HG03571 (cell line): ENCODE data around the gene GNG4.
"Not testable (repeated sequence)": the region's sequence is repeated elsewhere in the genome, so short reads cannot be mapped to it uniquely, and the experiment has no call there.

Experiments
- ATAC-seq: cut with Tn5 transposase; IDR thresholded peaks from one replicate; pipeline ENCODE4 v1.9.1; 2021; ENCODE audit not compliant: unreplicated experiment

The GNG4 gene

DNA sequence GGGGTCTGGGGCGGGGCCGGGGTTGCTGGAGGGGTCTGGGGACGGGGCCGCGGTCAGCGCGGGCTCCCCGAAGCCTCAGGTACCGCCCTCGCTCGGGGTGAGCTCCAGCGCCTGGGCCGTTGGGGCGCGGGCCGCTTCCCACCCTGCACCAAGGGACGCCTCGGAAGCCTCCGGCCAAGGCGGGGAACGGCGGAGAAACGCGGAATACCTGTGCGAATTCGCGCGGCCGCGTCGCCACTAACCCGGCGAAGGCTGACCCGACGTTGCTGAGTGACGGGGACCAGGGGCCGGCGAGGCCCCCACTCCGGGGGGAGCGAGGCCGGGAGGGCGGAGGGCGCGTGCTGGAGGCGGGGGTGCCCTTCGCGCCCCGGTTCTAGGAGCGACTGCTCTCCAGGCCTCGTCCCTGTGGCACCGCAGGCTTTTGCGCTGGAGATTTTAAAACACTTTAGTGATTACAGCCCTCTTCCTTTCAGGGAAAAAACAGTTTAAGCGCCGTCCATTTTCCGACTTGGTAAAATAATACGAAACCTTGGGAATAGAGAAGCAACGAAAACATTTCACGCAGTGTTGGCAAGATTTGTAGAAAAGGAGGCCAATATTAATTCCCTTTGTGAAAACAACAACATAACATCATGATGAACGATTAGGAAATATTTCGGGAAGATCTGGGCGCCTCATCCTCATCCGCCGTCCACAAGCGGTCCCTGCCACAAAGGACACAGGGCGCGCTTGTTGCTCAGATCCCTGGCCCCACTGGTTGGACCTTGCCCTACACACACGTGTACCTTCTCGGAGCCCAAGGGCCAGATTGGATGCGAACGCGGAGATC, 971 bp upstream of the GNG4 start:
- ATAC-seq: no peak

- ATAC-seq: no peak
These were observed 623 bp downstream of the GNG4 start for GRCh38 chr1:235648954-235649367.

GRCh38 chr1:235648407-235648907, 1.1 kb downstream of the GNG4 start:
- ATAC-seq: no peak

GRCh38 chr1:235647537-235647936, 2.0 kb downstream of the GNG4 start:
- not testable (repeated sequence) for ATAC-seq

GRCh38 chr1:235646463-235646862, 3.1 kb downstream of the GNG4 start:
- no peak for ATAC-seq

- ATAC-seq: no peak
These were observed 4.8 kb downstream of the GNG4 start for GRCh38 chr1:235644693-235645305.

DNA sequence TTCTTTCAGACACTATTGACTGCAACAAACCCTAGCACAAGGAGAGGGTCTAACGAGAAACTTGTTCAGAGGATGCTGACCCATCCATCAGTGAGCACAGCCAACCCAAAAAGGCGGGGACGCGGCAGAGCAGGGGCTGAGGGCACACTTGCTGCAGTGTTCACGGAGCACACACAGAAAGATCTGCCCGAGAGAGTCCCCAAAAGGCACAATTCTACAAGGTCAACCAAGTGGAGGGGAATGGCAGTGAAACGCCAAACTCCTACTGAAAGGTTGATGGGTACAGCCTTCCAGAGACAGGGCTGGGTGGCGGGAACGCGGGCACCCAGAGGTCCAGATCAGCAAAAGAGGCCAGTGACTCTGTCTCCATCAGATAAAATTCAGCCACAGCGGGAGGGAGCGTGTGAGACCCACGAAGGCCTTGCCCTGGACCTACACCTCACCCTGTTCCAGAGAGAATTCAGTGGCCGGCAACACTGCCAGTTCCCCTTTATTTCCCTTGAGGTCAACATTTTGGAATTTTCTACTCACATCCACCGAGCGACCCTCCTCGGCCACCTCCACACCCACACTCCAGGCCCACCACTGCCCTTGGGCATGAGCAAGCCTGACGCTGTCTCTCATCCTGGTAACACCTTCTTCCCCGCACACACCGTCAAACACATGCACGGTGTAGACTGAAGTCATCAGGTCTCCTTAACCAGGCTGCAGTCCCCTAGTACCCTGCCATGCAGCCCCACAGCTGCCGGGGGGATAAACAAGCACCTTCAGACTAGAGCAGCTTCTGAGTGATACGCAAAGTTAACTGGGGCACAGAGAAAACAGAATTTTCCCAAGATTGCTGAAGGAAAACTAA, 5.5 kb downstream of the GNG4 start:
- ATAC-seq: no peak

DNA sequence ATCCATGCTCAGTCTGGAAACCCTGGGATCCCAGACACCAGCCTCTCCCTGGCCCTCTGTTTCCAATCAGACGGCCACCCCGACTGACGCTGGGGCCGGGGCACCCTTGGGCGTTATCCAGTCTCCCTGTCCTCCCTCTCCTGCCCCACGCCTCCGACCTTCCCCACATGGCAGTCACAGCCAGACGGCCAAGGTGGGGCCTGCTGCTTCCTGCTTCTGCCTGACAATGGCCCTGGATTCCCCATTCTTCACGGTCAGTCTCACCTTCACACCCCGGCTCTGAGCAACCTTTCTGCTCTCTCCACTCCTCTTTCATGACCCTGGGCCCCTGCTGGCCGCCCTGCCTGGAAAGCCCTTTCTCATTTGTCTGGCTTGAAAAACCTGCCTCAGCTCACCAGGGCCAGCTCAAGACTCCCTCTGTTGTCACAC, 6.6 kb downstream of the GNG4 start:
- ATAC-seq: no peak

DNA sequence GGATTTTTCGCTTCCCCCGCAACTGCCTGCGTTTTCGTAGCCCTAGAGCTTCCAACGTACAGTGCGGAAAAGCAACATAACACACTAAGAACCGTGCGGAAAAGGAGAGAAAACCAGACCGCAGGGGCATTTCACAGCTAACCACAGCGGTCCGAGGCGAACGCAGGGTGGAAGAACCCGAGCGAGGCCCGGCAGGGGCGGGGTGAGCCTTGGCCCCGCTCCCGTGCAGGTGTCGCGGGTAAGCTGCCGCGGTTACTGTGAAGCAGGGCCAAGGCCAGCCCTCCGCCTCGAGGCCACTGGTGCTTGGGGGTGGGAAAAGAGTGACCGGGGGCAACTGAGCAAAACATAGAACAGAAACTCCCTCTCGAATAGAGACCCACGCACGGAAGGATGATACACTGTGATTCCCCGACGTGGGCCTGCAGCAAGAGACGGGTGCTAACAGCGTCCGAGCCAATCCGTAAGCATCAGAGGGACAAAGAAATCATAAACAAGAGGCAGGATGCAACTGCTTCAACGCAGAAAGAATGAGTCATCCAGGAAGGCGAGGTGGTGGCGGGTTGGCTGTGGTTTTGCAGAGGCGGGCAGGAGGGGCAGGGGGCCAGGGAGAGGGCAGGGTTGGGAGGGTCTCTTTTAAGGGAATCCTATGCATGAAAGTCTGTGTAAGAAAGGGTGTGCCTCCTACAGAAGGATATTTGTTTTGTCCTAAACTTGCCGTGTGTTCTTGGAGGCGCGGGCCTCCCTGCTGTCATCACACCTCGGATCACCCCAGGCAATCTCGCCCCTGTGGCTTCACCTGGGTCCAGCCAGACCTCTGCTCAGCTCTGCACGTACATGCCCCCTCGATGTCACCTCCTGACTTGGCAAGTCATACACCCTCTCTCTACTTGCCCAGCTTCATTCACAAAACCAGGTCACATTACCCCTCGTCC, 7.3 kb downstream of the GNG4 start:
- ATAC-seq: peak; percentile 62

- no peak for ATAC-seq
These were observed 9.0 kb downstream of the GNG4 start for GRCh38 chr1:235640580-235640979.

DNA sequence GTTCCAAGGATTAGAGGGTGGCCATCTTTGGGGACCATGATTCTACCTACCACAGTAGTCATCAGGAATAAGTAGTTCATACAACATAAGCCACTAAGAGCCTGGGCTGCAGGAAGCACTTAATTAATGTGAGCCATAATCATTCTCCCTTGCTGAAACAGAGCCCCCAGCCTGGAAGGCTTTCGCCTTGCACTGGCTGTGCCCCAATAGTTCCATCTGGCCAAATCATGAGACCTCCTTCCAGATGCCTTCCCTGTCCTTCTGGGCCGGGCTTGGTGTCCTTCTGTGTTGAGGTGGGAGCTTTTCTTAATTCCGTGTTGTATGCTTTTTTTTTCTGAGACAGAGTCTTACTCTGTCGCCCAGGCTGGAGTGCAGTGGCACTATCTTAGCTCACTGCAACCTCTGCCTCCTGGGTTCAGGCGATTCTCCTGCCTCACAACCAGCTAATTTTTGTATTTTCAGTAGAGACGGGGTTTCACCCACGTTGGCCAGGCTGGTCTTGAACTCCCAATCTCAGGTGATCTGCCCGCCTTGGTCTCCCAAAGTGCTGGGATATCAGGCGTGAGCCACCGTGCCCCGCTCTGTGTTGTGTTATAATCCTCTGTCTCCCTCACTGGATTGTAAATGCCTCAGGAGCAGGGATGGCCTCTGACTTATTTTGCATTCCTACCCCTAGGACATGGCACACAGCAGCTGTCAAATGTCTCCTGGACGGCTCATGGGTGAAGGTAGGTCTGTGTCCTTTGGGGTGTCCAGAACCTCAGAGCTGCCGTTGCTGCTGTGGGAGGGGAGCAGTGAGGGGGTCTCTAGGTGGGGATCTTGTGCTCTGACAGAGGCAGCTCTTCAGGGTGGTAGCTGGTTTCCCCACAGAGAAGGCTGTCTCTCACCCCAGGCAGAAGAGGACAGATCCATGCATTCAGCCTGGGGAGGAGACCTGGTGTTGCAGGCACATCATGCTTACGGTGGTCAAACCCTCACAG, 10.1 kb downstream of the GNG4 start:
- no peak for ATAC-seq

DNA sequence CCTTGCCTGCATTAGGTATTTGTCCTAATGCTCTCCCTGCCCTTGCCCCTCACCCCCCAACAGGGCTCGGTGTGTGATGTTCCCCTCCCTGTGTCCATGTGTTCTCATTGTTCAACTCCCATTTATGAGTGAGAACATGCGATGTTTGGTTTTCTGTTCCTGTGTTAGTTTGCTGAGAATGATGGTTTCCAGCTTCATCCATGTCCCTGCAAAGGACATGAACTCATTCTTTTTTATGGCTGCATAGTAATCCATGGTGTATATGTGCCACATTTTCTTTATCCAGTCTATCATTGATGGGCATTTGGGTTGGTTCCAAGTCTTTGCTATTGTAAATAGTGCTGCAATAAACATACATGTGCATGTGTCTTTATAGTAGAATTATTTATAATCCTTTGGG, 11.0 kb downstream of the GNG4 start:
- not testable (repeated sequence) for ATAC-seq

DNA sequence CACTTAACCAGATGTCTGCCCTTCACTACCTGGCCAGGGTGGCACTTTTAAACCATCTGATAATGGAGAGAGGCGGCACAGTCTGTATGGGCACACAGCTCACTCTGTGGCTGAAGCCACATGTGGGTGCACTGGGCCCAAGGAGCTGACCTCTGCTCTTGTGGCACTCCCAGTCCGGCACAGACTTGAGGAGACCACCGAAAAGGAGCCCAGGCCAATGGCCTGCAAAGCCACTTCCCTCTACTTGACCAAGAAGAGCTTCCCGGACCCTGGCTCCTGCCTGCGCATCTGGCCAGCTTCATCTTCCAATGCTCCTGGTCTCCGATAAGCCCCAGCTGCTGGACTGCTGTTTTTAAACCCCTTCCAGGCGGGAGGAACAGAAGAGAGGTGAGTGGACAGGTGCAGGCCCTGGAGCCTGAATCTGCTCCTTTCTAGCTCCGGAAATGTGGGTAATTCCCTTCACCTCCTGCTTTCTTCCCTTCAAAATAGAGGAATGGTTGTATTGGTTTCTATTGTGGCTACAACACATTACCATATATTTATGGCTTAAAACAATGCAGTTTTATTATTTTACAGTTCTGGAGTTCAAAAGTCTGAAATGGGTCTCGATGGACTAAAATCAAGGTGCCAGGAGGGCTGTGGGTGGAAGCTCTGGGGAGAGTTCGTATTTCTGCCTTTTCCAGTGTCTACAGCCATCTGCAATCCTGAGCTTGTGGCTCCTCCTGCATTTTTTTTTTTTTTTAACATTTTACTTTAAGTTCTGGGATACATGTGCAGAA, 11.6 kb downstream of the GNG4 start:
- no peak for ATAC-seq

- ATAC-seq: no peak
These were observed 13.5 kb downstream of the GNG4 start for GRCh38 chr1:235635938-235636662.

DNA sequence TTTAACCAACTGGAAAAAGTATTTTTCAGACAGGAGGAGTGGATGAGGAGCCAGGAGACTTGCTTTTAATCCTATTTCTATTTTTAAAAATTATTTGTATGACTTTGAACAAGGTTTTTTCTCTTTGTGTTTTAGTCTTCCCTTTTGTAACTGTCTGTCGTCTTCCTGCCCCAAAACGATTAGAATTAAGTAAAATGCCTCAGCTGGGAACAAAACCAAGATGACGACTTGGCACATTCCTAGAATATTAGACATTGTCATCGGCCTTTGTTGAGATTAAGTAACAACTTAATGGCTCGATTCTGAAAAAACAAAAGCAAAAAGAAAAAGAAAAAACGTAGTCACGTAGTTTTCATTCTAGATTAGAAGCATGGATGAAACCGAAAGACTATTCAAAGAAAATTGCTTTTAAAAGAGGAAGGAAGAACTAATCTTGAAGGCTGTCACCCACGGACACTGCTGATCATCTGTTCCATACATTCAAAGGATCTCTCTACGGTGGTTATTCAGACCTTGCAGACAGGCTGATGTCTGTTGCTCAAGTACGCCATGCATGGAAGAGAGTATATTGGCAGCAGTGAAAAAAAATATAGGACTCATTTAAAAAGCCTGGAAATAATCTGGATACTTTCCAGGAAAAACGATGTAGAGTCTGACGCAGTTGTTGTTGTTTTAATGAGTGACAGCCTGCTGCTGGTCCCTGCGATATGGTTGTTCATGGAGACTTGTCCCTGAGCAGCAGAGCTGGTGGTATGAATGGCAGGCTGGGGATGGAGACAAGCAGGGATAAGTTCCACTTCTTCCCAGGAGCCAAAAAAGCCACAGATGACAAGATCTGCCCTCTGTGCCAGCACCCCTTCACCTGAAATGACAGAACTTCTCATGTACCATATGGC, 16.8 kb downstream of the GNG4 start:
- peak; percentile 64 for ATAC-seq

DNA sequence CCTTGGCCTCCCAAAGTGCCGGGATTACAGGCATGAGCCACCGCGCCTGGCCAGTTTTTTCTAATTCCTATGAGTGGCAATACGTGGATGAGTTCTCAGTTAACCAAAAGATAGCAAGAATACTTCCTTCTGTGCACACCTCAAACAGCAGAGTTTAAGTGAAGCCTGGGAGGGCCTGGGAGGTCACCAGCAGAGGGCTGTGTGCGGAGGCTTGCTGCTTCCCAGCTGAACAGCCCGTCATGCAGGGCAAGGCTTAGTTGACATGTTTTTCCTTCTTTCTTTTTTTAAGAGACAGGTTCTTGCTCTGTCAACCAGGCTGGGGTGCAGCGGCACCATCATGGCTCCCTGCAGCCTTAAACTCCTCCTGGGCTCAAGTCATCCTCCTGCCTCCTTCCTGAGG, 17.8 kb downstream of the GNG4 start:
- no peak for ATAC-seq
